HCT116 (cell line): Measurements from ENCODE around the gene CLCN4. TPM values are rescaled to one million over a fixed set of nuclear protein-coding genes. Genes with fewer than 3 reads are reported as not detected.

Experiments used
- ATAC-seq: fragments of 200-7000 bp; cut with Tn5 transposase; 2 replicates; pipeline ENCODE4 v1.9.1; 2020; ENCODE audit warnings: mild to moderate bottlenecking, moderate library complexity
- BruUV-seq: library from RNA; stranded (reverse); fragments of 400-500 nt; replicated peaks from 2 replicates; lab custom pipeline; 2021; lab: Mats Ljungman, UMichigan
- CTCF ChIA-PET: fragments of 300-600 bp; sonication (Branson Sonifier 250); formaldehyde crosslinking; loops from one replicate; lab custom pipeline; 2021; ENCODE audit warnings: antibody characterized with exemption; lab: Charles Lee
- POLR2A ChIA-PET: fragments of 300-600, 350-600 bp; sonication (Branson Sonifier 250); formaldehyde crosslinking; loops from one replicate; lab custom pipeline; 2021; ENCODE audit warnings: antibody characterized with exemption; lab: Charles Lee
- RAD21 ChIA-PET, 2 experiments: fragments of 300-600 bp; sonication (Branson Sonifier 250); formaldehyde crosslinking; loops; one replicate each; lab custom pipeline; 2023; ENCODE audit warnings: low total read pairs in 2 of 2; ENCODE audit not compliant: uncharacterized antibody in 2 of 2, unreplicated experiment in 2 of 2, low non-redundant PET in 1 of 2; lab: Charles Lee
- DNase-seq: peaks from one replicate; pipeline ENCODE4 v3.0.0-alpha.2; 2010; ENCODE audit warnings: low read depth, low spot score
- H2AFZ ChIP-seq: fragments of 200-600 bp; shearing (Covaris generic), sonication (generic); 2 replicates; pipeline ENCODE4 v1.6.1; 2017; ENCODE audit warnings: low read depth, mixed run types, mixed read lengths, antibody characterized with exemption, low read length; ENCODE audit not compliant: poor library complexity, severe bottlenecking
- H3K27ac ChIP-seq: 2 replicates; pipeline ENCODE4 v1.5.1; 2012; ENCODE audit warnings: low read depth, low read length
- H3K27me3 ChIP-seq: fragments of 200-600 bp; sonication (generic); 2 replicates; pipeline ENCODE4 v1.6.1; 2016; ENCODE audit warnings: mixed run types, low read length, mixed read lengths; ENCODE audit not compliant: insufficient read depth
- H3K36me3 ChIP-seq, 2 experiments: fragments of 200-500 bp in 1 of 2; fragments of 200-600 bp in 1 of 2; sonication (Bioruptor generic) in 1 of 2; sonication (generic) in 1 of 2; 2 replicates each; pipeline versions ENCODE4 v1.5.1 to v1.6.1; 2014 to 2016; ENCODE audit warnings: low read length in 2 of 2, inconsistent platforms in 1 of 2, mixed read lengths in 1 of 2, mixed run types in 1 of 2; ENCODE audit not compliant: insufficient read depth in 2 of 2, control insufficient read depth in 1 of 2
- H3K4me1 ChIP-seq, 2 experiments: fragments of 200-600 bp in 1 of 2; sonication (generic) in 1 of 2; 2 replicates each; pipeline versions ENCODE4 v1.5.1 to v1.6.1; 2012 to 2017; ENCODE audit warnings: low read length in 2 of 2, inconsistent platforms in 1 of 2, mild to moderate bottlenecking in 1 of 2, mixed read lengths in 1 of 2, mixed run types in 1 of 2, moderate library complexity in 1 of 2; ENCODE audit not compliant: insufficient read depth in 2 of 2, control insufficient read depth in 1 of 2
- H3K4me2 ChIP-seq: fragments of 200-600 bp; sonication (generic); 2 replicates; pipeline ENCODE4 v1.6.1; 2017; ENCODE audit warnings: mixed run types, low read length, mixed read lengths
- H3K4me3 ChIP-seq, 2 experiments: fragments of 200-600 bp in 1 of 2; sonication (generic) in 1 of 2; replicated peaks in 1 of 2; 2 replicates each; pipeline ENCODE4 v1.5.1; 2011 to 2016; ENCODE audit warnings: low read length in 2 of 2, control low read depth in 1 of 2, low read depth in 1 of 2, mild to moderate bottlenecking in 1 of 2, mixed read lengths in 1 of 2, mixed run types in 1 of 2
- H3K79me2 ChIP-seq: fragments of 200-600 bp; sonication (generic); 2 replicates; pipeline ENCODE4 v1.6.1; 2017; ENCODE audit warnings: mild to moderate bottlenecking, mixed run types, low read length, moderate library complexity, mixed read lengths; ENCODE audit not compliant: insufficient read depth
- H3K9ac ChIP-seq: fragments of 200-600 bp; sonication (generic); 2 replicates; pipeline ENCODE4 v1.6.1; 2016; ENCODE audit warnings: low read length, mixed read lengths
- H3K9me2 ChIP-seq: fragments of 200-600 bp; sonication (generic), shearing (Covaris generic); 2 replicates; pipeline ENCODE4 v1.6.1; 2017; ENCODE audit warnings: mixed run types, mild to moderate bottlenecking, moderate library complexity; ENCODE audit not compliant: insufficient read depth
- H3K9me3 ChIP-seq, 2 experiments: fragments of 200-500 bp in 1 of 2; fragments of 200-600 bp in 1 of 2; sonication (Bioruptor generic) in 1 of 2; sonication (generic) in 1 of 2; 2 replicates each; pipeline ENCODE4 v1.6.1; 2014 to 2017; ENCODE audit warnings: low read length in 2 of 2, mixed read lengths in 2 of 2, inconsistent platforms in 1 of 2, low read depth in 1 of 2, mild to moderate bottlenecking in 1 of 2, mixed run types in 1 of 2, moderate library complexity in 1 of 2; ENCODE audit not compliant: control insufficient read depth in 1 of 2, insufficient read depth in 1 of 2
- H4K20me1 ChIP-seq: fragments of 200-600 bp; sonication (generic), shearing (Covaris generic); 2 replicates; pipeline ENCODE4 v1.6.1; 2017; ENCODE audit warnings: mixed run types, mild to moderate bottlenecking, moderate library complexity; ENCODE audit not compliant: insufficient read depth
- CTCF ChIP-seq, 3 experiments: fragments of 200-600 bp in 1 of 3; sonication (generic) in 1 of 3; IDR thresholded peaks in 2 of 3; conservative IDR thresholded peaks in 1 of 3; 2 replicates each; pipeline ENCODE4 v1.5.1; 2012 to 2017; ENCODE audit warnings: low read depth in 2 of 3, low read length in 2 of 3, antibody characterized with exemption in 1 of 3, borderline replicate concordance in 1 of 3, control low read depth in 1 of 3, mild to moderate bottlenecking in 1 of 3, mixed read lengths in 1 of 3, mixed run types in 1 of 3, moderate library complexity in 1 of 3; ENCODE audit not compliant: insufficient read depth in 1 of 3
- ELF1 ChIP-seq: IDR thresholded peaks from 2 replicates; pipeline ENCODE4 v1.6.1; 2012; ENCODE audit warnings: low read depth, borderline replicate concordance
- FOSL1 ChIP-seq: IDR thresholded peaks from 2 replicates; pipeline ENCODE4 v1.6.1; 2012; ENCODE audit warnings: low read depth
- JUND ChIP-seq: IDR thresholded peaks from 2 replicates; pipeline ENCODE4 v1.6.1; 2012
- RAD21 ChIP-seq: IDR thresholded peaks from 2 replicates; pipeline ENCODE4 v1.6.1; 2012; ENCODE audit warnings: low read depth, mild to moderate bottlenecking
- SIN3A ChIP-seq: IDR thresholded peaks from 2 replicates; pipeline ENCODE4 v1.6.1; 2012; ENCODE audit warnings: low read depth
- SP1 ChIP-seq: IDR thresholded peaks from 2 replicates; pipeline ENCODE4 v1.6.1; 2012; ENCODE audit warnings: low read depth
- SRF ChIP-seq: IDR thresholded peaks from 2 replicates; pipeline ENCODE4 v1.6.1; 2012; ENCODE audit warnings: low read depth
- intact Hi-C: fragments of 100-400 bp; cut with micrococcal nuclease; formaldehyde crosslinking; loops from 2 replicates; pipeline ENCODE4 v1.10.0; 2022
- total RNA-seq: library from RNA; stranded (reverse); gene quantifications from one replicate; pipeline ENCODE4 v1.2.1, GENCODE V29; 2021; ENCODE audit not compliant: unreplicated experiment
- TF ChIP-seq, protein P1 (sequence below): IDR thresholded peaks from 2 replicates; pipeline ENCODE4 v1.6.1; 2012

The CLCN4 gene
- total RNA-seq, 1 experiment from 2014 or later, result 3.1 TPM

GRCh38 chrX:10246846-10247245, 90.1 kb downstream of the CLCN4 start:
- H3K27me3 ChIP-seq, result no peaks in the 10 kb centered on the region
- H3K9ac ChIP-seq, result no peak overlapping the region
- H3K79me2 ChIP-seq, result no peaks in the 10 kb centered on the region
- H3K27ac ChIP-seq, result no peak overlapping the region
- ATAC-seq (no peak), DNase-seq (no peak)
- no TSS peak for BruUV-seq
- no peaks in the 10 kb centered on the region for H3K9me3 ChIP-seq
- CTCF ChIA-PET, result no interaction called here
- RAD21 ChIA-PET, result no interaction called here
- H2AFZ ChIP-seq, result no peak overlapping the region
- intact Hi-C loops, result no loop called here
- POLR2A ChIA-PET, result no interaction called here
- no peaks in the 10 kb centered on the region for H4K20me1 ChIP-seq
- H3K36me3 ChIP-seq, result no peaks in the 10 kb centered on the region
- TF ChIP-seq JUND (no peak), FOSL1 (no peak), ELF1 (no peak), SIN3A (no peak)
- TF ChIP-seq, protein P1, sequence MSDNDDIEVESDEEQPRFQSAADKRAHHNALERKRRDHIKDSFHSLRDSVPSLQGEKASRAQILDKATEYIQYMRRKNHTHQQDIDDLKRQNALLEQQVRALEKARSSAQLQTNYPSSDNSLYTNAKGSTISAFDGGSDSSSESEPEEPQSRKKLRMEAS, result no peak
- H3K4me1 ChIP-seq, result no peaks in the 10 kb centered on the region
- H3K4me3 ChIP-seq, result no peak overlapping the region
- H3K9me2 ChIP-seq, result no peaks in the 10 kb centered on the region
- H3K4me2 ChIP-seq, result no peak overlapping the region

- ATAC-seq (no peak), DNase-seq (no peak)
- intact Hi-C loops, result no loop called here
- no peak overlapping the region for H3K27ac ChIP-seq
- no peak overlapping the region for H2AFZ ChIP-seq
- RAD21 ChIA-PET, result interaction anchor here in 1 of 2 experiments (0.7 kb wide), 1 partner anchor 64 kb away, joined by 3 read pairs; no protein-coding TSS in a partner anchor
- no peaks in the 10 kb centered on the region for H3K79me2 ChIP-seq
- H3K9me2 ChIP-seq, result no peaks in the 10 kb centered on the region
- no peaks in the 10 kb centered on the region for H3K9me3 ChIP-seq
- H3K27me3 ChIP-seq, result no peaks in the 10 kb centered on the region
- H3K4me3 ChIP-seq, result no peak overlapping the region
- POLR2A ChIA-PET, result no interaction called here
- TF ChIP-seq RAD21 (peak; percentile 62), CTCF (IDR thresholded peaks at IDR 0.05 in 2 of 3, conservative IDR thresholded peaks at IDR 0.05 in 1 of 3; ENCODE audit: borderline replicate concordance in 1 of 3, insufficient read depth in 1 of 3, low read depth in 2 of 3, low read length in 2 of 3) (peak; percentile 11 to 35 (median 20); a peak in 1 of 6 replicates), SP1 (no peak), SRF (no peak)
- no peak overlapping the region for H3K4me2 ChIP-seq
- H3K9ac ChIP-seq, result no peak overlapping the region
- no peaks in the 10 kb centered on the region for H3K36me3 ChIP-seq
- no peaks in the 10 kb centered on the region for H4K20me1 ChIP-seq
- CTCF ChIA-PET, result interaction anchor here (1.0 kb wide), 1 partner anchor 65 kb away, joined by 5 read pairs; no protein-coding TSS in a partner anchor
- no peaks in the 10 kb centered on the region for H3K4me1 ChIP-seq
- no TSS peak for BruUV-seq
Measured at GRCh38 chrX:10254739-10255138, 98.0 kb downstream of the CLCN4 start.
